Measurements from ENCODE around the gene SLIT1.

SLIT1 gene

DNA sequence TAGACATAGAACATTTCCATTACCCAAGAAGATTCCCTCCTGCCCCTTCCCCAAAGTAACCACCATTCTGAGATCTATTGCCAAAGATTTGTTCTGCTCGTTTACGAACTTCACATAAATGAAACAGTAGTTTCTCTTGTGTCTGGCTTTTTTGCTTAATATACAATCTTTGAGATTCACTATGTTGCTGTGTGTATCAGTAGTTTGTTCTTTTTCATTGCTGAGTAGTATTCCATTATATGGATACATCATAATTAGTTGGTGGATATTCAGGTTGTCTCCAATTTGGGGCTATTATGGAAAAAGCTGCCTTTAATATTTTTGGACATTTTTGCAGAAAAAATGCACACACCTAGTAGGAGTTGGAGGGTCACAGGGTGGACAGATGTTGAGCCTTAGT lies 124.3 kb downstream of the SLIT1 start:
- in situ Hi-C loops (cut with HindIII; ENCODE audit: low sequenced_read_pairs): no loop called here
- no peak overlapping the region for H3K4me3 ChIP-seq (ENCODE audit: low read depth, low read length)
- TF ChIP-seq, protein P1, sequence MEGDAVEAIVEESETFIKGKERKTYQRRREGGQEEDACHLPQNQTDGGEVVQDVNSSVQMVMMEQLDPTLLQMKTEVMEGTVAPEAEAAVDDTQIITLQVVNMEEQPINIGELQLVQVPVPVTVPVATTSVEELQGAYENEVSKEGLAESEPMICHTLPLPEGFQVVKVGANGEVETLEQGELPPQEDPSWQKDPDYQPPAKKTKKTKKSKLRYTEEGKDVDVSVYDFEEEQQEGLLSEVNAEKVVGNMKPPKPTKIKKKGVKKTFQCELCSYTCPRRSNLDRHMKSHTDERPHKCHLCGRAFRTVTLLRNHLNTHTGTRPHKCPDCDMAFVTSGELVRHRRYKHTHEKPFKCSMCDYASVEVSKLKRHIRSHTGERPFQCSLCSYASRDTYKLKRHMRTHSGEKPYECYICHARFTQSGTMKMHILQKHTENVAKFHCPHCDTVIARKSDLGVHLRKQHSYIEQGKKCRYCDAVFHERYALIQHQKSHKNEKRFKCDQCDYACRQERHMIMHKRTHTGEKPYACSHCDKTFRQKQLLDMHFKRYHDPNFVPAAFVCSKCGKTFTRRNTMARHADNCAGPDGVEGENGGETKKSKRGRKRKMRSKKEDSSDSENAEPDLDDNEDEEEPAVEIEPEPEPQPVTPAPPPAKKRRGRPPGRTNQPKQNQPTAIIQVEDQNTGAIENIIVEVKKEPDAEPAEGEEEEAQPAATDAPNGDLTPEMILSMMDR (IDR thresholded peaks at IDR 0.05; ENCODE audit: low read depth, low read length, missing control alignments): no peak
- DNase-seq (ENCODE audit: low read depth): no peak

DNA sequence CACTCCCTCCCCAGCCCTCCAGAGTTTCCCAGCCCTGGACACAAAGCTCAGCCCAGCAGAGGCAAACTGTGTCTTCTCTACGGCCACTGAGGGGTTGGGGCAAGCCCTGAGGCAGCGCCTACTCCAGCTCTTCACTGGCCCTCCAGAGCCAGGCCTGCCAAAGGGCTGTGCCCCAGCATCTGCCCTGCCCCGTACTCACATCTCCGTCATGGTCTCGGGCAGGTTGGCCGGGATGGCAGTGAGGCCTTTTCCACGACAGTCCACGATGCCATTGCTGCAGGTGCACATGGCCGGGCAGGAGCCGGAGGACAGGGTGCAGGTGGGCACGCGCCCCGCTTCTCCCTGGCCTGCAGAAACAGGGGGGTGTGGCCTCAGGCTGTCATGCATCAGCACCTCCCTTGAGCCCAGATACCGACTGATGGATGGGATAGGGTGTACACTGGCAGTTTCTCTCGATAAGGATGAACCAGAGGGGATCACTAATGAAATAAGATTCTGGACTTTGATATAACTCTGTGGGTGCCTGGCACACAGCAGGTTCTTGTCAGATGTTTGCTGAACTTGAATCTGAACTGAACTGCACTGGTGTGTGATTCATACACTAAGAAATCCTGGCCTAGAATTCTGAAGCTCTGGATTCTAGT lies 125.2 kb downstream of the SLIT1 start:
- in situ Hi-C loops (cut with HindIII; ENCODE audit: low sequenced_read_pairs): no loop called here
- TF ChIP-seq, protein P1 (IDR thresholded peaks at IDR 0.05; ENCODE audit: low read depth, low read length, missing control alignments): no peak
- no peak overlapping the region for H3K4me3 ChIP-seq (ENCODE audit: low read depth, low read length)
- no peak for DNase-seq (ENCODE audit: low read depth)

DNA sequence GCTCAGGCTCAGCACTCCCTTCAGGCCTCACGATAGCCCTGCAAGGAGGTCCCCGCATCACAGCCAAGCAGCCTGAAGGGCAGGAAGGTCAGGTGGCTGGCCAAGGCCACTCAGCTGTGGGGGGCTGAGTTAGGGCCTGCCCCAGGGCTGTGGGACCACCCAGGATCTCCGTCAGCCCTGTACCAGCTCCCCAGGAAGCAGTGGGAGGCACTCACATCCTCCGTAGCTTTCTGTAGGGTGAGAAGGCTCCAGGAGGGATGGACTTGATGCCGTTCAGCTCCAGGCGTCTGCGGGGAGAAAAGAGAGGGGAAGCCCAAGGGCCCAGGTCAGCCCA lies 125.9 kb downstream of the SLIT1 start:
- in situ Hi-C loops (cut with HindIII; ENCODE audit: low sequenced_read_pairs): no loop called here
- H3K4me3 ChIP-seq (ENCODE audit: low read depth, low read length): no peak overlapping the region
- DNase-seq (ENCODE audit: low read depth): no peak
- TF ChIP-seq, protein P1 (IDR thresholded peaks at IDR 0.05; ENCODE audit: low read depth, low read length, missing control alignments): no peak

DNA sequence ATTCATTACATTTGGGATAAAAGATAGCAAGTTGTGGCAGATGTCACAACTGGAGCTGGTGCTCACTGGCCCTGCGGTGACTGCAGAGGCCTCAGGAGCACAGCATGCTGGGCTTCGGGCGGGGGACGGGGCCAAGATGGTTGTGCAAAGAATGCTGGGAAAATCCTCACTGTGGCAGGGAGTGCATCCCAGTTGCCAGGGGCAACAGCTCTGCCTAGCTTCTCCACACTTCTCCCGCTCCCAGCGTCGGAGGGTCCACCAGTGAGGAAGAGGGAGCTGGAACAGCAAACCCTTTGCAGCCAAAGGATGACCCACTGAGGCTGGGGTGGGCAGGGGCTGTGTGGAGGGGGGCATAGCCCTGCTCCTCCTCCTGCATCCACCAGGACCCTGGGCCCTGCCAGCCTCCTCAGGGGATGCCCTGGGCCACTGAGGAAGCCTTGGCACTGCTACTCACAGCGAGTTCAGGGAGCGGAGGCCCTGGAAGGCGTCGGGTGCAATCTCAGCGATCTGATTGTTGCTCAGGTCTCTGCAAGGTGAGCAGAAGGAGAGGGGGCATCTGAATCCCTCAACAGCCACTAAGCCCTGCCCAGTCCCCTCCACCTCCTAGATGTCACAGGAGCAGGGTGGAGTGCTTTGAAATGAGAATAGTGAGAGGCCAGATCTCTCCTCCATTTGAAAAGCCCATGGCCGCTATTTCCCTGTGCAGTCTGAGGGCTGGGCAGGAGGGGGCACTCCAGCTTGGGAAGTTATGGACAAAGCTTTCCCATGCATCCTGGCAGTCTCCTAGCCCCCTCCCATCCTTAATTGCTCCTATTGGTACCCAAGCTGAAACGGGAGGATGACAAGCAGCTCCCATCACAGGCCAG lies 126.5 kb downstream of the SLIT1 start:
- TF ChIP-seq, protein P1 (IDR thresholded peaks at IDR 0.05; ENCODE audit: low read depth, low read length, missing control alignments): no peak
- no peak overlapping the region for H3K4me3 ChIP-seq (ENCODE audit: low read depth, low read length)
- no peak for DNase-seq (ENCODE audit: low read depth)
- in situ Hi-C loops (cut with HindIII; ENCODE audit: low sequenced_read_pairs): no loop called here

DNA sequence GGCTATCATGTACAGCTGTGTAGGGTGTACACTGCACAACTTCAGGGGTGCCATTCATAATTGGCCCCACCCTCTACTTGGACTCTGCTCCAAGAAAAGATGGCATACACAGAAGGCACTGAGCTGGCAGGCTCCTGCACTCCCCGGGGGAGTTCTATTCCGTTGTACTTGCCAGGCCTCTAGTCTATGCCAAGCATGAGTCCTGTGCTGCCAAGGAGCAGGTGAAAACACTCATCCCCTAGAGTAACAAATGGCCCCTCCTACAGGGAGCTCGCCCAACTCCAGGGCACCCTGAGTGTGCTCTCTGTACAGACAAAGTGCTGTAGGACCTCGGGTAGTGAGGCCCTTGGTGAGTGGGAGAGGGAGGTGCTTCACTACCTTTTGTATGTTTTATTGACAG lies 127.2 kb downstream of the SLIT1 start:
- H3K4me3 ChIP-seq (ENCODE audit: low read depth, low read length): no peak overlapping the region
- TF ChIP-seq, protein P1 (IDR thresholded peaks at IDR 0.05; ENCODE audit: low read depth, low read length, missing control alignments): no peak
- no peak for DNase-seq (ENCODE audit: low read depth)
- in situ Hi-C loops (cut with HindIII; ENCODE audit: low sequenced_read_pairs): no loop called here

DNA sequence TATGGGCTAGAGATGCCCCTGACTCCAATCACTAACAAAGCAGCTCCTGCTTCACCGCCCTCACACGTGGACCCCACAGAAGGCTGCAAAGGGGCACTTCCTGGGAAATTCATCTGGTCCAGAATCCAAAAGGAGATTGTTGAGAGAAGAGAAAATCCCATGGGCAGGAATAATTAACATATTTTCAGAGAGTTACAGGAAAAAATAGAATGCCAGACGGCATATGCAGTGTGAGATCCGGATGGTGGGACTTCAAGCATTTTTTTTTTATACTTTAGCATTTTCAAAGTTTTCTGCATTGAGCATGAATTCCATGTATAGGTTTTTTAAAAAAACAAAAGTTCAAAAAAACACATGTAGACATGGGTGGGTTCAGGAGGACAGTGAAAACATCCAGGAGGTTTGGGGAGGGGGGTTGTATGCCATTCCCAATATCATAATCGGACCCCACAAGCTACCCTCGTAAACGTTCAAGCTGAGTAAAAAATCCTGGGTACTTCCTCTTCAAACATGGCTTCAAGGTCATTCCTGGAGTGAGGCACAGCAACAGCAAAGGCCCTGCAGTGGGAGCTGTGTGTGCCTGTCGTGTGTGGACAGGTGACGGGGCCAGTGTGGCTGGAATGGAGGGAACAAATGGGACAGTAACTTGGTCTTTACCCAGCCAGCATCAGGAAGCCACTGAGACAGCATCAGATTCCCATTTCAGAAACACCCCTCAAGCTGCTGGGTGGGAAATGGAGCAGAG lies 128.1 kb downstream of the SLIT1 start:
- in situ Hi-C loops (cut with HindIII; ENCODE audit: low sequenced_read_pairs): no loop called here
- TF ChIP-seq, protein P1 (IDR thresholded peaks at IDR 0.05; ENCODE audit: low read depth, low read length, missing control alignments): no peak
- no peak overlapping the region for H3K4me3 ChIP-seq (ENCODE audit: low read depth, low read length)
- no peak for DNase-seq (ENCODE audit: low read depth)
